ENCODE measurements around the gene ENDOV.

ENDOV gene

DNA sequence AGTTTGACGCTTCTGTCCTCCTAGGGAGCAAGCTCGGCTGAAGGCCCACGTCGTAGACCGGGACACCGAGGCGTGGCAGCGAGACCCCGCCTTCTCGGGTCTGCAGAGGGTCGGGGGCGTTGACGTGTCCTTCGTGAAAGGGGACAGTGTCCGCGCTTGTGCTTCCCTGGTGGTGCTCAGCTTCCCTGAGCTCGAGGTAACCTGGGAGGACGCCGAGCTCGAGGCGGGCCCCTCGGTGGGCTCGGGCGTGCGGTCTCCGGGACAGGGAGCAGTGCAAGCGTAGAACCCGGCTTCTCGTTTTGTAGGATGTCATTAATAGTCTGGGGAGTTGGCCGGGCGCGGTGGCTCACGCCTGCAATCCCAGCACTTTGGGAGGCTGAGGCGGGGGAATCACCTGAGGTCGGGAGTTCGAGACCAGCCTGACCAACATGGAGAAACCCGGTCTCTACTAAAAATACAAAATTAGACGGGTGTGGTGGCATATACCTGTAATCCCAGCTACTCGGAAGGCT lies 715 bp downstream of the ENDOV start:
- TF ChIP-seq, protein P1, sequence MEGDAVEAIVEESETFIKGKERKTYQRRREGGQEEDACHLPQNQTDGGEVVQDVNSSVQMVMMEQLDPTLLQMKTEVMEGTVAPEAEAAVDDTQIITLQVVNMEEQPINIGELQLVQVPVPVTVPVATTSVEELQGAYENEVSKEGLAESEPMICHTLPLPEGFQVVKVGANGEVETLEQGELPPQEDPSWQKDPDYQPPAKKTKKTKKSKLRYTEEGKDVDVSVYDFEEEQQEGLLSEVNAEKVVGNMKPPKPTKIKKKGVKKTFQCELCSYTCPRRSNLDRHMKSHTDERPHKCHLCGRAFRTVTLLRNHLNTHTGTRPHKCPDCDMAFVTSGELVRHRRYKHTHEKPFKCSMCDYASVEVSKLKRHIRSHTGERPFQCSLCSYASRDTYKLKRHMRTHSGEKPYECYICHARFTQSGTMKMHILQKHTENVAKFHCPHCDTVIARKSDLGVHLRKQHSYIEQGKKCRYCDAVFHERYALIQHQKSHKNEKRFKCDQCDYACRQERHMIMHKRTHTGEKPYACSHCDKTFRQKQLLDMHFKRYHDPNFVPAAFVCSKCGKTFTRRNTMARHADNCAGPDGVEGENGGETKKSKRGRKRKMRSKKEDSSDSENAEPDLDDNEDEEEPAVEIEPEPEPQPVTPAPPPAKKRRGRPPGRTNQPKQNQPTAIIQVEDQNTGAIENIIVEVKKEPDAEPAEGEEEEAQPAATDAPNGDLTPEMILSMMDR (IDR thresholded peaks at IDR 0.05; ENCODE audit: low read length, missing control alignments), result no peak
- DNase-seq (ENCODE audit: low read depth), result no peak
- H3K4me3 ChIP-seq (replicated peaks; ENCODE audit: low read depth, low read length), result peak overlapping the region; percentile 98

DNA sequence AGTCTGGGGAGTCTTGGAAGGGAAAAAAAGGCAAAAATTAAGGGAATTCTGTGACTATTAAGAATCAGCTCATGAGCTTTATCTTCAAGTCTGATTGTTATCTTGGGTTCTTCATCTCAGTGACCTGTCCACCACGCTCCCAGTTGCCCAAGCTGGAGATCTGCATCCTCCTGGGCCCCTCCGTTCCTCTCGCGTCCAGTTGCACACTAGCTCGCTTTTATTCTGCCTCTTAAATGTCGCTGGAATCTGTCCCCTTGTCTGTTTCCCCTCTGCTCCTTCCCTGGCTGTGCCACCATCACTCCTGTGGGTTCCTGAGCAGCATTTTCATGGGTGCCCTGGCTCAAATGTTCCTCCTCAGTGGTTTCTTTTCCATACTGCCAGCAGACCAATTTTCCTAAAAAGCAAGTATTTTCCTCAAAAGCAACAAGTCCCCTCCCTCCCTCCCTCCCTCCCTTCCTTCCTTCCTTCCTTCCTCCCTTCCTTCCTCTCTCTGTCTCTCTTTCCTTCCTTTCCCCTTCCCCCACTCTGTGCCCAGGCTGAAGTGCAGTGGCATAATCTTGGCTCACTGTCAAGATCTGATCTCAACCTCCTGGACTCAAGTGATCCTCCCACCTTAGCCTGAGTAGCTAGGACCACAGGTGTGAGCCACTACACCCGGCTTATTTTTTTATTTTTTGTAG lies 1.4 kb downstream of the ENDOV start:
- TF ChIP-seq, protein P1 (IDR thresholded peaks at IDR 0.05; ENCODE audit: low read length, missing control alignments), result no peak
- no peak for DNase-seq (ENCODE audit: low read depth)
- peak overlapping the region; percentile 98 for H3K4me3 ChIP-seq (replicated peaks; ENCODE audit: low read depth, low read length)

DNA sequence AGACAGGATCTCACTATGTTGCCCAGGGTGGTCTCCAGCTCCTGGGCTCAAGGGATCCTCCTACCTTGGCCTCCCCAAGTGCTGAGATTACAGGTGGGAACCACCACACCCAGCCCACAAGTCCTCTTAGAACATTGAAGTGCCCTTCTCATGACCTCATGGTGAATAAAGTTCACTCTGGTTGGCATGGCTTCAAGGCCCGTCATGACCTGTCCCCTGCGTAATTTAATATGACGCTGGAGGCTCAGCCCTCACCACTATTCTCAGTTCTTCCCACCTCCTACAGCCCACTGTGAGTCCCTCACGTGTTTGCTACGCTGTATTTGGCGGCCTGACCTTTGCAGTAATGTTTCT lies 1.9 kb downstream of the ENDOV start:
- TF ChIP-seq, protein P1 (IDR thresholded peaks at IDR 0.05; ENCODE audit: low read length, missing control alignments), result no peak
- no peak overlapping the region for H3K4me3 ChIP-seq (replicated peaks; ENCODE audit: low read depth, low read length)
- DNase-seq (ENCODE audit: low read depth), result no peak

DNA sequence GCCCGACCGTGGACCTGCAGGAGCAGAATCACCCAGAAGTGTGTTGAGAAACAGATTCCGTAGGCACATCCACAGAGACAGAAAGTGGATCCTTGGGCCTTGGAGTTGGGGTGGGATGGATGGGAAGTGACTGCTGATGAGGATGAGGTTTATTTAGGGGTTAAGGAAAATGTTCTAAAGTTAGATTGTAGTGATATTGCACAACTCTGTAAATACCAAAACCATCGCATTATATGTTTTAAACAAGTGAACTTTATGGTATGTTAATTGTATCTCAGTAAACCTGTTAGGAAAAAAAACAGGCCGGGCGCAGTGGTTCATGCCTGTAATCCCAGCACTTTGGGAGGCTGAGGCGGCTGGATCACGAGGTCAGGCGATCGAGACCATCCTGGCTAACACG lies 3.6 kb downstream of the ENDOV start:
- DNase-seq (ENCODE audit: low read depth), result no peak
- TF ChIP-seq, protein P1 (IDR thresholded peaks at IDR 0.05; ENCODE audit: low read length, missing control alignments), result no peak
- H3K4me3 ChIP-seq (replicated peaks; ENCODE audit: low read depth, low read length), result no peak overlapping the region

DNA sequence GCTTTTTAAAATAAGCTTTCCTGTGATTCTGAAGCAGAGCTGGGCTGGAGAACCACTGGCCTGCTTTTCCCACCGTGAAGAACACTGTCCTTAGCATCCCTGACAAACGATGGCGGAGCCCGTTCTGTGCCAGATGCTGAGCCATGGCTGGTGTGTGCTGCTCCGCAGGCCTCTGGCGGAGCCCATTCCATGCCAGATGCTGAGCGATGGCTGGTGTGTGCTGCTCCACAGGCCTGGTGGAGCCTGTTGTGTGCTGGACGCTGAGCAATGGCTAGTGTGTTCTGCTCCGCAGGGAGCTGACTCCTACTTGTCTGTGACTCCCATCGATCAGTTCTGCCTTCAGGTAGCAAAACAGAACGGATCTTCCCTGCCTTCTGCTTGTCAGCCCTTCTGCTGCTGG lies 4.3 kb downstream of the ENDOV start:
- no peak for DNase-seq (ENCODE audit: low read depth)
- no peak overlapping the region for H3K4me3 ChIP-seq (replicated peaks; ENCODE audit: low read depth, low read length)
- TF ChIP-seq, protein P1 (IDR thresholded peaks at IDR 0.05; ENCODE audit: low read length, missing control alignments), result no peak

DNA sequence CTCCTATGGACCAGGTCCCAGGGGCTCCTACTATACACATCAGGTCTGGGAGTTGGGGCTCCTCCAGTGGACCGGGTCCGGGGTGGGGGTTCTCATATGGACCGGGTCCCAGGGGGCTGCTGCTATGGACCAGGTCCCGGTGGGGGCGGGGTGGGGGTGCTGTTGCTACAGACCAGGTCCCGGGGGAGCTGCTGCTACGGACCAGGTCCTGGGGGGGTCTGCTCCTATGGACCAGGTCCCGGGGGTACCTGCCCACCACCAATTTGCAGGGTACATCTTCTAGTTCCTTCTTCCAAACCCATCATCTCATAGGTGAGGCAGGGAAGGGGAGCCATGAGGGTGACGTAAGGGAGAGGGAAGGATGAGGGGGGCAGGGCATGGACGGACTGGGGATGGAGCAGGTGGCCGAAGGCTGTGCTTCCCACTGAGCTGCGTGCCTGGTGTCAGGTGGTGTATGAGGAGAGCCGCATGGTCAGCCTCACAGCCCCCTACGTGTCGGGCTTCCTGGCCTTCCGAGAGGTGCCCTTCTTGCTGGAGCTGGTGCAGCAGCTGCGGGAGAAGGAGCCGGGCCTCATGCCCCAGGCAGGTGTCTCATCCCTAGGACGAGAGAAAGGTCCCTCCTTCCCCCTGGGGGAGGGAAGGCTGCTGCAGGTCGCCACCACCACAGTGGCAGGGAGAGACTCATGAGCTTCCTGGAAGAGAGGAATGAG lies 6.6 kb downstream of the ENDOV start:
- TF ChIP-seq, protein P1 (IDR thresholded peaks at IDR 0.05; ENCODE audit: low read length, missing control alignments), result no peak
- H3K4me3 ChIP-seq (replicated peaks; ENCODE audit: low read depth, low read length), result no peak overlapping the region
- no peak for DNase-seq (ENCODE audit: low read depth)

Data from fibroblast of pulmonary artery (primary cell).